HUES48 (cell line): ENCODE results near the gene TFF1.

Source experiments
- H3K27ac ChIP-seq: one replicate; pipeline ENCODE4 v1.7.0; 2013; ENCODE audit warnings: low read depth, low read length, inconsistent platforms
- H3K27me3 ChIP-seq: 2 replicates; pipeline ENCODE4 v1.6.1; 2013; ENCODE audit warnings: mild to moderate bottlenecking, low read length; ENCODE audit not compliant: control insufficient read depth, insufficient read depth
- H3K36me3 ChIP-seq: 2 replicates; pipeline ENCODE4 v1.6.1; 2013; ENCODE audit warnings: low read length; ENCODE audit not compliant: control insufficient read depth, insufficient read depth
- H3K4me1 ChIP-seq: 2 replicates; pipeline ENCODE4 v1.6.1; 2013; ENCODE audit warnings: mild to moderate bottlenecking, low read length; ENCODE audit not compliant: control insufficient read depth, insufficient read depth
- H3K4me3 ChIP-seq: 2 replicates; pipeline ENCODE4 v1.5.1; 2013; ENCODE audit warnings: mild to moderate bottlenecking, low read depth, low read length
- H3K9ac ChIP-seq: 2 replicates; pipeline ENCODE4 v1.6.1; 2013; ENCODE audit warnings: mild to moderate bottlenecking, low read depth, low read length, moderate library complexity
- H3K9me3 ChIP-seq: 2 replicates; pipeline ENCODE4 v1.6.1; 2013; ENCODE audit warnings: low read length; ENCODE audit not compliant: control insufficient read depth, insufficient read depth

TFF1 gene

DNA sequence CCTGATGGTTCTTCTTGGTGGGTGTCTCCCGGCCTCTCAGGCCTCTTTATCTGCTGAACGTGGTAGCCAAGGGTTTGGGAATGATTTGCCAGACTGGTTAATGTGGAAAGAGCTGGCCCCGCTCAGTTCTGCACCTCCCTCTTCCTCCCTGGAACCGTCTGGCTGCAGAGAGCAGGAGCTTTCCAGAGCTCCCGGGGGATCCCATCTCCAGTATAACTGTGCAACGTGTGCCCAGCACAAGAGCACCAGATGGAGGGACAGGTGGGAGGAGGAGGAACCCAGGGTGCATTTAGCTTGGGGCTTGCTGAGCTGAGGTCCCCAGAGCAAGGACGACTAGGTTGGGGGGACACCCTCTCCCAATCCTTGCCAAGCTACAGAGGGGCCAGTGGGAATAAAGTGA, 5.0 kb downstream of the TFF1 start:
- Histone ChIP-seq H3K4me3 (no peak overlapping the region), H3K36me3 (no peaks in the 10 kb centered on the region), H3K27ac (no peak overlapping the region), H3K9me3 (peaks cover 7% of the 10 kb centered on the region; the same call in 1 of the 2 replicates), H3K4me1 (no peaks in the 10 kb centered on the region), H3K27me3 (no peaks in the 10 kb centered on the region), H3K9ac (no peak overlapping the region)

- Histone ChIP-seq H3K27ac (no peak overlapping the region), H3K36me3 (no peaks in the 10 kb centered on the region), H3K9ac (no peak overlapping the region), H3K4me3 (no peak overlapping the region), H3K27me3 (no peaks in the 10 kb centered on the region), H3K9me3 (peaks cover 7% of the 10 kb centered on the region; the same call in 1 of the 2 replicates), H3K4me1 (no peaks in the 10 kb centered on the region)
Measured at GRCh38 chr21:42360317-42360716, 6.0 kb downstream of the TFF1 start.

- no peak overlapping the region for H3K9ac ChIP-seq
- no peaks in the 10 kb centered on the region for H3K36me3 ChIP-seq
- no peaks in the 10 kb centered on the region for H3K4me1 ChIP-seq
- no peak overlapping the region for H3K4me3 ChIP-seq
- no peak overlapping the region for H3K27ac ChIP-seq
- H3K9me3 ChIP-seq, result peaks cover 7% of the 10 kb centered on the region; the same call in 1 of the 2 replicates
- no peaks in the 10 kb centered on the region for H3K27me3 ChIP-seq
Measured at GRCh38 chr21:42358937-42359336, 7.4 kb downstream of the TFF1 start.

- peaks cover 7% of the 10 kb centered on the region; the same call in 1 of the 2 replicates for H3K9me3 ChIP-seq
- H3K4me1 ChIP-seq, result no peaks in the 10 kb centered on the region
- no peak overlapping the region for H3K4me3 ChIP-seq
- no peaks in the 10 kb centered on the region for H3K27me3 ChIP-seq
- no peak overlapping the region for H3K9ac ChIP-seq
- no peak overlapping the region for H3K27ac ChIP-seq
- no peaks in the 10 kb centered on the region for H3K36me3 ChIP-seq
Measured at GRCh38 chr21:42358261-42358660, 8.1 kb downstream of the TFF1 start.

- Histone ChIP-seq H3K27ac (no peak overlapping the region), H3K36me3 (no peaks in the 10 kb centered on the region), H3K27me3 (no peaks in the 10 kb centered on the region), H3K9me3 (peaks cover 7% of the 10 kb centered on the region; the same call in 1 of the 2 replicates), H3K4me3 (no peak overlapping the region), H3K4me1 (no peaks in the 10 kb centered on the region), H3K9ac (no peak overlapping the region)
Measured at GRCh38 chr21:42357307-42357706, 9.0 kb downstream of the TFF1 start.

GRCh38 chr21:42356650-42357049, 9.7 kb downstream of the TFF1 start:
- H3K27ac ChIP-seq, result no peak overlapping the region
- H3K27me3 ChIP-seq, result no peaks in the 10 kb centered on the region

DNA sequence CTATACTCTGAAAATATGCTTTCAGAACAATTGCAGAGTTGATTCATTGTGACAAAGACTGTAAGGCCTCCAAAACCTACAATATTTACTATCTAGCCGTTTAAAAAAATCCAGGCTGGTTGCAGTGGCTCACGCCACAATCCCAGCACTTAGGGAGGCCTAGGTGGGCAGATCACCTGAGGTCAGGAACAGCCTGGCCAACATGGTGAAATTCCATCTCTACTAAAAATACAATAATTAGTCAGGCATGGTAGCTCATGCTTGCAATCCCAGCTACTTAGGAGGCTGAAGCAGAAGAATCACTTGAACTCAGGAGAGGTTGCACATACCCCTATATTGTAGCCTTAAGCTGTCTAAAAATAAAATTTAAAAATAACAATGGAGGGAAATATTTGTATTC, 10.3 kb downstream of the TFF1 start:
- Histone ChIP-seq H3K4me1 (no peaks in the 10 kb centered on the region), H3K27me3 (no peaks in the 10 kb centered on the region), H3K9me3 (peaks cover 7% of the 10 kb centered on the region; the same call in 1 of the 2 replicates), H3K27ac (no peak overlapping the region), H3K36me3 (no peaks in the 10 kb centered on the region), H3K4me3 (no peak overlapping the region), H3K9ac (no peak overlapping the region)

More at GRCh38 chr21:42356650-42357049, 9.7 kb downstream of the TFF1 start:
- Histone ChIP-seq H3K4me1 (no peaks in the 10 kb centered on the region), H3K9ac (no peak overlapping the region), H3K4me3 (no peak overlapping the region), H3K9me3 (peaks cover 7% of the 10 kb centered on the region; the same call in 1 of the 2 replicates), H3K36me3 (no peaks in the 10 kb centered on the region)

- Histone ChIP-seq H3K4me1 (no peaks in the 10 kb centered on the region), H3K4me3 (no peak overlapping the region), H3K36me3 (no peaks in the 10 kb centered on the region), H3K9me3 (no peaks in the 10 kb centered on the region), H3K9ac (no peak overlapping the region), H3K27ac (no peak overlapping the region), H3K27me3 (no peaks in the 10 kb centered on the region)
Measured at GRCh38 chr21:42353623-42354022, 12.7 kb downstream of the TFF1 start.

DNA sequence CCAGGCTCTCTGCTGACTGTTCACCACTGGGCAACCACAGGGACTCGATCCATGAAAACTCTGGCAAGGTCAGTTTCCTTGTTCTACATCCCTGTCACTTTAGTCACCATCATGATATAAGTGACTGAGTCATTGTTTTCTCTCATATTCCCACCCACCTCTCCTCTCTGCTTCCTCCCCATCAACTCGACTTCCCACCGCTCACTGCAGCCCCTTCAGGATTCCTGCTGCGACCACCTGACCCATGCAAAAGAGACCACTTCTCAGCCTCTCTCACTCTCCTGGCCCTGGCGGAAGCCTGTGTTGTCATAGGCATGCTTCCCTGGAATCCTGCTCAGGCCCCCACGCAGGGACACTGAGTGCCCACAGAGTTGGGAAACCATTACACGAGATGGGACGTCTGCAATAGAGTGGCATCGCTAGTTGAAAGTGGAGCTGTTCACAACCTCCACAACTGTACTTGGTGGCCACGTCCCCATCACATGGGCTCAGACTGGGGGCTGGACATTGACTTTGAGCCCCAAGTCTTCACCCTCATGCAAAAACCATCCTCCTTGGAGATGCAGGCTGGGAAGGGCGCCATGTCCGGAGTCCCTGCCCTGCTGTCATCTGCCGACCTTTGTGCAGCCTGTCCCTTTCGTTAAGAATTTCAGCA, 13.8 kb downstream of the TFF1 start:
- H3K36me3 ChIP-seq, result no peaks in the 10 kb centered on the region
- H3K4me1 ChIP-seq, result no peaks in the 10 kb centered on the region
- no peak overlapping the region for H3K9ac ChIP-seq
- H3K27me3 ChIP-seq, result no peaks in the 10 kb centered on the region
- H3K27ac ChIP-seq, result no peak overlapping the region
- H3K9me3 ChIP-seq, result no peaks in the 10 kb centered on the region
- no peak overlapping the region for H3K4me3 ChIP-seq

- H3K9me3 ChIP-seq, result no peaks in the 10 kb centered on the region
- H3K27ac ChIP-seq, result no peak overlapping the region
- H3K9ac ChIP-seq, result no peak overlapping the region
- no peak overlapping the region for H3K4me3 ChIP-seq
- H3K36me3 ChIP-seq, result no peaks in the 10 kb centered on the region
- no peaks in the 10 kb centered on the region for H3K4me1 ChIP-seq
- no peaks in the 10 kb centered on the region for H3K27me3 ChIP-seq
Measured at GRCh38 chr21:42351626-42352440, 14.5 kb downstream of the TFF1 start.

GRCh38 chr21:42350927-42351426, 15.4 kb downstream of the TFF1 start, which contains the start of gene TFF2:
Gene TFF2 (minus strand): TSS chr21:42350994. CDS start chr21:42350957, 37 bp downstream.
- no peaks in the 10 kb centered on the region for H3K27me3 ChIP-seq
- no peak within 1 kb of the TSS for H3K4me3 ChIP-seq
- no peaks in the 10 kb centered on the region for H3K4me1 ChIP-seq
- no peak within 1 kb of the TSS for H3K27ac ChIP-seq
- no peaks in the 10 kb centered on the region for H3K36me3 ChIP-seq
- no peak within 1 kb of the TSS for H3K9ac ChIP-seq
- no peaks in the 10 kb centered on the region for H3K9me3 ChIP-seq
